Nasal cavity respiratory epithelium epithelial cell of viscerocranial mucosa (primary cell): ENCODE measurements around the gene THSD7B. TPM values are rescaled to one million over a fixed set of nuclear protein-coding genes. Genes with fewer than 3 reads are reported as not detected.

Experiments
- total RNA-seq: library from RNA; depleted of rRNA; stranded (reverse); fragments of >200 nt; gene quantifications from 2 replicates; pipeline ENCODE4 v1.2.3, GENCODE V29; 2014

The THSD7B gene, protein sequence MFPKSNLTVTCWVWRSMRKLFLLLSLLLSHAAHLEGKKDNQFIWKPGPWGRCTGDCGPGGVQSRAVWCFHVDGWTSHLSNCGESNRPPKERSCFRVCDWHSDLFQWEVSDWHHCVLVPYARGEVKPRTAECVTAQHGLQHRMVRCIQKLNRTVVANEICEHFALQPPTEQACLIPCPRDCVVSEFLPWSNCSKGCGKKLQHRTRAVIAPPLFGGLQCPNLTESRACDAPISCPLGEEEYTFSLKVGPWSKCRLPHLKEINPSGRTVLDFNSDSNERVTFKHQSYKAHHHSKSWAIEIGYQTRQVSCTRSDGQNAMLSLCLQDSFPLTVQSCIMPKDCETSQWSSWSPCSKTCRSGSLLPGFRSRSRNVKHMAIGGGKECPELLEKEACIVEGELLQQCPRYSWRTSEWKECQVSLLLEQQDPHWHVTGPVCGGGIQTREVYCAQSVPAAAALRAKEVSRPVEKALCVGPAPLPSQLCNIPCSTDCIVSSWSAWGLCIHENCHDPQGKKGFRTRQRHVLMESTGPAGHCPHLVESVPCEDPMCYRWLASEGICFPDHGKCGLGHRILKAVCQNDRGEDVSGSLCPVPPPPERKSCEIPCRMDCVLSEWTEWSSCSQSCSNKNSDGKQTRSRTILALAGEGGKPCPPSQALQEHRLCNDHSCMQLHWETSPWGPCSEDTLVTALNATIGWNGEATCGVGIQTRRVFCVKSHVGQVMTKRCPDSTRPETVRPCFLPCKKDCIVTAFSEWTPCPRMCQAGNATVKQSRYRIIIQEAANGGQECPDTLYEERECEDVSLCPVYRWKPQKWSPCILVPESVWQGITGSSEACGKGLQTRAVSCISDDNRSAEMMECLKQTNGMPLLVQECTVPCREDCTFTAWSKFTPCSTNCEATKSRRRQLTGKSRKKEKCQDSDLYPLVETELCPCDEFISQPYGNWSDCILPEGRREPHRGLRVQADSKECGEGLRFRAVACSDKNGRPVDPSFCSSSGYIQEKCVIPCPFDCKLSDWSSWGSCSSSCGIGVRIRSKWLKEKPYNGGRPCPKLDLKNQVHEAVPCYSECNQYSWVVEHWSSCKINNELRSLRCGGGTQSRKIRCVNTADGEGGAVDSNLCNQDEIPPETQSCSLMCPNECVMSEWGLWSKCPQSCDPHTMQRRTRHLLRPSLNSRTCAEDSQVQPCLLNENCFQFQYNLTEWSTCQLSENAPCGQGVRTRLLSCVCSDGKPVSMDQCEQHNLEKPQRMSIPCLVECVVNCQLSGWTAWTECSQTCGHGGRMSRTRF (N-terminal part only)
- total RNA-seq: under 0.01 and 0.07 TPM in 2 replicates

DNA sequence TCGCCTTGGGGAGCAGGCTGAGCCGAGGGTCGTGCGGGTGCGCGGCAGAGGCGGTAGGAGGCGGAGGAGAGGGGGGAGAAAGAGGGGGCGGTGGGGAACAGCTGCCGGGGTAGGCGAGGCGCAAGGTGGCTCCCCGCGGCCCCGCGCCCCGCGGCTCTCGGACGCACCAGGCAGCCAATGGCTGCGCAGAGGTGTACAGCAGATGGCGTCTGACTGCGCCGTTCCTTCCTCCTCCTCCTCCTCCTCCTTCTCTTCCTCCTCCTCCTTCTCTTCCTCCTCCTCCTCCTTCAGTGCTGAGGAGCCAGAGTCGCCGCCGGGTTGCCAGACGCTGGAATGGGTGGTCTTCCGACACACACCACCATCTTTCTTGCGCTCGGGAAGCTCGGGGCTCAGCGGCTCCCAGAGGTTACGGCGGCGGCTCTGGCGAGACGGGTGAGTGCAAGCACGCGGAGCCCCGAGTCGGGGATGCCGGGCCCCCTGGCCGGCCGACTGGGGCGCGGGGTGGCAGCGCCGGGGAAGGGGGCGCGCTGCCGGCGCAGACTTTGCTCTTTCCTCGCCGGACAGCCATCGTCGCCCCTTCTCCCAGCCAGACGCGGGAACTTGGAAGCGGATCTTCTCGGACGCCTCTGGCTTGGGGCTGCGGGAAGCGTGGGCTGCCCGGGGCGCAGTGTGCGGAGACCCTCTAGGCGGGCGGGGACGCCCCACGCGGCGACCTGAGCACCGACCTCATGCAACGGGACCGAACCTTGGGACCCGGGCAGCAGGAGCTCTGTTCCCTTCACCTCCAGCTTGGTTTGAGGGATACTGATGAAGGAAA lies at the start of gene THSD7B:
TSS of gene THSD7B (plus strand) at position 290 of the 817 bp plus-strand sequence. CDS start 116,634 bp downstream, outside the sequence.

